ENCODE measurements around the gene RDX.
"Not testable (repeated sequence)": the region's sequence is repeated elsewhere in the genome, so short reads cannot be mapped to it uniquely, and the experiment has no call there.

The RDX gene

GRCh38 chr11:110286298-110287040 lies 9.9 kb downstream of the RDX start:
- Histone ChIP-seq H3K4me2 (ENCODE audit: low read length) (no peak overlapping the region), H4K12ac (ENCODE audit: low read depth, low read length) (no peak overlapping the region), H3K27ac (ENCODE audit: low read depth, low read length) (no peak overlapping the region), H3K4ac (ENCODE audit: low read depth, low read length) (peak overlapping the region; percentile 94), H4K8ac (ENCODE audit: low read depth, low read length) (no peak overlapping the region), H3K14ac (ENCODE audit: low read length) (no peak overlapping the region), H3K4me1 (ENCODE audit: control insufficient read depth in 1 of 2, insufficient read depth in 2 of 2, low read length in 2 of 2) (peaks cover 0 to 1% of the 10 kb centered on the region in 2 experiments), H2AK5ac (ENCODE audit: low read length) (no peak overlapping the region), H2BK5ac (ENCODE audit: low read depth, low read length, poor library complexity) (no peak overlapping the region), H3K4me3 (ENCODE audit: low read depth, low read length) (no peak overlapping the region), H3K18ac (ENCODE audit: low read length) (no peak overlapping the region), H3K23ac (ENCODE audit: low read length) (no peak overlapping the region), H2BK120ac (ENCODE audit: insufficient read depth, low read length, poor library complexity) (no peak overlapping the region), H3K9me3 (ENCODE audit: insufficient read depth, low read depth, low read length) (no peaks in the 10 kb centered on the region), H4K91ac (ENCODE audit: low read depth, low read length) (no peak overlapping the region), H3K27me3 (ENCODE audit: insufficient read depth, low read length) (no peaks in the 10 kb centered on the region), H2AFZ (ENCODE audit: insufficient read depth, low read length, poor library complexity) (no peak overlapping the region), H3K79me1 (ENCODE audit: low read length) (no peaks in the 10 kb centered on the region), H2BK12ac (ENCODE audit: low read length) (no peak overlapping the region), H3K36me3 (ENCODE audit: control insufficient read depth in 1 of 2, insufficient read depth in 2 of 2, low read length in 2 of 2) (peaks cover 6 to 9% of the 10 kb centered on the region in 2 experiments), H3K9ac (ENCODE audit: low read length) (no peak overlapping the region), H3K79me2 (ENCODE audit: control insufficient read depth, insufficient read depth, low read length, poor library complexity) (peaks cover 33% of the 10 kb centered on the region)
- no CpG with 5 or more reads among the region's 4 CpGs for WGBS (ENCODE audit: extremely low coverage, insufficient coverage, insufficient read length)
- no peak for DNase-seq

GRCh38 chr11:110283862-110284261 lies 12.6 kb downstream of the RDX start:
- Histone ChIP-seq H4K91ac (ENCODE audit: low read depth, low read length) (no peak overlapping the region), H4K8ac (ENCODE audit: low read depth, low read length) (no peak overlapping the region), H3K79me2 (ENCODE audit: control insufficient read depth, insufficient read depth, low read length, poor library complexity) (peaks cover 28% of the 10 kb centered on the region), H3K9me3 (ENCODE audit: insufficient read depth, low read depth, low read length) (no peaks in the 10 kb centered on the region), H3K18ac (ENCODE audit: low read length) (no peak overlapping the region), H3K23ac (ENCODE audit: low read length) (no peak overlapping the region), H3K27me3 (ENCODE audit: insufficient read depth, low read length) (no peaks in the 10 kb centered on the region), H2AFZ (ENCODE audit: insufficient read depth, low read length, poor library complexity) (no peak overlapping the region), H3K4me2 (ENCODE audit: low read length) (no peak overlapping the region), H3K27ac (ENCODE audit: low read depth, low read length) (no peak overlapping the region), H4K12ac (ENCODE audit: low read depth, low read length) (no peak overlapping the region), H2BK5ac (ENCODE audit: low read depth, low read length, poor library complexity) (no peak overlapping the region), H3K4me1 (ENCODE audit: control insufficient read depth in 1 of 2, insufficient read depth in 2 of 2, low read length in 2 of 2) (peaks cover 0 to 3% of the 10 kb centered on the region in 2 experiments), H3K9ac (ENCODE audit: low read length) (no peak overlapping the region), H3K79me1 (ENCODE audit: low read length) (no peaks in the 10 kb centered on the region), H3K4me3 (ENCODE audit: low read depth, low read length) (no peak overlapping the region), H2BK12ac (ENCODE audit: low read length) (no peak overlapping the region), H3K36me3 (ENCODE audit: control insufficient read depth in 1 of 2, insufficient read depth in 2 of 2, low read length in 2 of 2) (peaks cover 11 to 20% of the 10 kb centered on the region in 2 experiments), H2BK120ac (ENCODE audit: insufficient read depth, low read length, poor library complexity) (no peak overlapping the region), H3K4ac (ENCODE audit: low read depth, low read length) (no peak overlapping the region), H3K14ac (ENCODE audit: low read length) (no peak overlapping the region), H2AK5ac (ENCODE audit: low read length) (no peak overlapping the region)
- 100% methylated on average over 1 of the region's 4 CpGs for WGBS (ENCODE audit: extremely low coverage, insufficient coverage, insufficient read length)
- DNase-seq: no peak

GRCh38 chr11:110280595-110280994 lies 15.8 kb downstream of the RDX start:
- H4K8ac ChIP-seq (ENCODE audit: low read depth, low read length); H3K27me3 ChIP-seq (ENCODE audit: insufficient read depth, low read length); H3K79me1 ChIP-seq (ENCODE audit: low read length); H3K9ac ChIP-seq (ENCODE audit: low read length); H2BK120ac ChIP-seq (ENCODE audit: insufficient read depth, low read length, poor library complexity); H3K27ac ChIP-seq (ENCODE audit: low read depth, low read length); H3K9me3 ChIP-seq (ENCODE audit: insufficient read depth, low read depth, low read length); H2AFZ ChIP-seq (ENCODE audit: insufficient read depth, low read length, poor library complexity); H4K91ac ChIP-seq (ENCODE audit: low read depth, low read length); H2AK5ac ChIP-seq (ENCODE audit: low read length); H3K4me1 ChIP-seq (ENCODE audit: control insufficient read depth in 1 of 2, insufficient read depth in 2 of 2, low read length in 2 of 2); H3K4me3 ChIP-seq (ENCODE audit: low read depth, low read length); H3K14ac ChIP-seq (ENCODE audit: low read length); DNase-seq; H3K4me2 ChIP-seq (ENCODE audit: low read length); H3K18ac ChIP-seq (ENCODE audit: low read length); H4K12ac ChIP-seq (ENCODE audit: low read depth, low read length); H2BK12ac ChIP-seq (ENCODE audit: low read length); H3K23ac ChIP-seq (ENCODE audit: low read length): not testable (repeated sequence)
- no CpG with 5 or more reads among the region's 4 CpGs for WGBS (ENCODE audit: extremely low coverage, insufficient coverage, insufficient read length)
- peak overlapping the region; percentile 93 for H3K4ac ChIP-seq (ENCODE audit: low read depth, low read length)
- H3K79me2 ChIP-seq (ENCODE audit: control insufficient read depth, insufficient read depth, low read length, poor library complexity): peaks cover 25% of the 10 kb centered on the region
- H3K36me3 ChIP-seq (ENCODE audit: control insufficient read depth in 1 of 2, insufficient read depth in 2 of 2, low read length in 2 of 2): peaks cover 13 to 27% of the 10 kb centered on the region in 2 experiments
- peak overlapping the region; percentile 40 for H2BK5ac ChIP-seq (ENCODE audit: low read depth, low read length, poor library complexity)

- H3K18ac ChIP-seq (ENCODE audit: low read length): no peak overlapping the region
Observed at GRCh38 chr11:110279881-110280280, 16.5 kb downstream of the RDX start.

More at GRCh38 chr11:110279881-110280280, 16.5 kb downstream of the RDX start:
- no peak overlapping the region for H2BK5ac ChIP-seq (ENCODE audit: low read depth, low read length, poor library complexity)
- no peak overlapping the region for H2AFZ ChIP-seq (ENCODE audit: insufficient read depth, low read length, poor library complexity)
- H3K4me1 ChIP-seq (ENCODE audit: control insufficient read depth in 1 of 2, insufficient read depth in 2 of 2, low read length in 2 of 2): peaks cover 0 to 3% of the 10 kb centered on the region in 2 experiments
- DNase-seq: no peak
- no peak overlapping the region for H3K4me3 ChIP-seq (ENCODE audit: low read depth, low read length)
- peaks cover 19% of the 10 kb centered on the region for H3K79me2 ChIP-seq (ENCODE audit: control insufficient read depth, insufficient read depth, low read length, poor library complexity)
- H3K4ac ChIP-seq (ENCODE audit: low read depth, low read length): no peak overlapping the region
- no peak overlapping the region for H2AK5ac ChIP-seq (ENCODE audit: low read length)
- H3K4me2 ChIP-seq (ENCODE audit: low read length): no peak overlapping the region
- no peak overlapping the region for H2BK120ac ChIP-seq (ENCODE audit: insufficient read depth, low read length, poor library complexity)
- no peak overlapping the region for H4K91ac ChIP-seq (ENCODE audit: low read depth, low read length)
- H3K79me1 ChIP-seq (ENCODE audit: low read length): no peaks in the 10 kb centered on the region
- peaks cover 10 to 22% of the 10 kb centered on the region in 2 experiments for H3K36me3 ChIP-seq (ENCODE audit: control insufficient read depth in 1 of 2, insufficient read depth in 2 of 2, low read length in 2 of 2)
- no peak overlapping the region for H3K9ac ChIP-seq (ENCODE audit: low read length)
- no peak overlapping the region for H4K12ac ChIP-seq (ENCODE audit: low read depth, low read length)
- H3K14ac ChIP-seq (ENCODE audit: low read length): no peak overlapping the region
- no peak overlapping the region for H3K27ac ChIP-seq (ENCODE audit: low read depth, low read length)
- H3K23ac ChIP-seq (ENCODE audit: low read length): no peak overlapping the region
- no peak overlapping the region for H4K8ac ChIP-seq (ENCODE audit: low read depth, low read length)
- no peak overlapping the region for H2BK12ac ChIP-seq (ENCODE audit: low read length)
- H3K27me3 ChIP-seq (ENCODE audit: insufficient read depth, low read length): no peaks in the 10 kb centered on the region
- H3K9me3 ChIP-seq (ENCODE audit: insufficient read depth, low read depth, low read length): no peaks in the 10 kb centered on the region
